ENCODE data around the gene NEU3.

- no peak for TF ChIP-seq SMC3 (IDR thresholded peaks at IDR 0.05; ENCODE audit: low read depth, low read length)
- no peak for TF ChIP-seq POLR2A (IDR thresholded peaks at IDR 0.05; ENCODE audit: low read depth, low read length)
- no peak for TF ChIP-seq FOS (IDR thresholded peaks at IDR 0.05; ENCODE audit: low read depth, low read length)
- TF ChIP-seq CTCF (conservative IDR thresholded peaks at IDR 0.05; ENCODE audit: low read depth, low read length) = no peak
- TF ChIP-seq ELK1 (IDR thresholded peaks at IDR 0.05; ENCODE audit: borderline replicate concordance, low read depth, low read length) = no peak
- TF ChIP-seq CEBPB (IDR thresholded peaks at IDR 0.05; ENCODE audit: low read depth, low read length) = no peak
- TF ChIP-seq, protein P1, sequence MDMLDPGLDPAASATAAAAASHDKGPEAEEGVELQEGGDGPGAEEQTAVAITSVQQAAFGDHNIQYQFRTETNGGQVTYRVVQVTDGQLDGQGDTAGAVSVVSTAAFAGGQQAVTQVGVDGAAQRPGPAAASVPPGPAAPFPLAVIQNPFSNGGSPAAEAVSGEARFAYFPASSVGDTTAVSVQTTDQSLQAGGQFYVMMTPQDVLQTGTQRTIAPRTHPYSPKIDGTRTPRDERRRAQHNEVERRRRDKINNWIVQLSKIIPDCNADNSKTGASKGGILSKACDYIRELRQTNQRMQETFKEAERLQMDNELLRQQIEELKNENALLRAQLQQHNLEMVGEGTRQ (IDR thresholded peaks at IDR 0.05; ENCODE audit: low read depth, low read length) = no peak
These were observed 17.3 kb upstream of the NEU3 start for GRCh38 chr11:74971424-74971823.
